ENCODE results near the gene HEXA.

DNA sequence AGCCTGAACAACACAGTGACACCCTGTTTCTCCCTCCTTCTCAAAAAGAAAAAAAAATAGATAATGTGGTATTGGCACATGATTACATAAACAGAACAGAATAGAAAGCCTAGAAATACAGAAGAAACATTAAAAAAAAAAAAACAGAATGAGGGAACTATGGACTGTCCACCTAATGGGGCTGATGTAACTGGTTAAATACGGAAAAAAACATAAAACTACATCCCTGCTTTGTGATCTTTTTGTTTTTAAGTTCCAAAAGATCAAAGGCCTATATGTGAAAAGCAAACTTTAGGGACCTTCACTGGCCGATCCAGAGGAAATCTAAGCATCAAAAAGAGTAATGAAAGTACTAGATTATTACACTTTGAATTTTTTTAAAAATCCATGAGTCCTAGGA lies 39.5 kb upstream of the HEXA start:
- TF ChIP-seq, protein P1, sequence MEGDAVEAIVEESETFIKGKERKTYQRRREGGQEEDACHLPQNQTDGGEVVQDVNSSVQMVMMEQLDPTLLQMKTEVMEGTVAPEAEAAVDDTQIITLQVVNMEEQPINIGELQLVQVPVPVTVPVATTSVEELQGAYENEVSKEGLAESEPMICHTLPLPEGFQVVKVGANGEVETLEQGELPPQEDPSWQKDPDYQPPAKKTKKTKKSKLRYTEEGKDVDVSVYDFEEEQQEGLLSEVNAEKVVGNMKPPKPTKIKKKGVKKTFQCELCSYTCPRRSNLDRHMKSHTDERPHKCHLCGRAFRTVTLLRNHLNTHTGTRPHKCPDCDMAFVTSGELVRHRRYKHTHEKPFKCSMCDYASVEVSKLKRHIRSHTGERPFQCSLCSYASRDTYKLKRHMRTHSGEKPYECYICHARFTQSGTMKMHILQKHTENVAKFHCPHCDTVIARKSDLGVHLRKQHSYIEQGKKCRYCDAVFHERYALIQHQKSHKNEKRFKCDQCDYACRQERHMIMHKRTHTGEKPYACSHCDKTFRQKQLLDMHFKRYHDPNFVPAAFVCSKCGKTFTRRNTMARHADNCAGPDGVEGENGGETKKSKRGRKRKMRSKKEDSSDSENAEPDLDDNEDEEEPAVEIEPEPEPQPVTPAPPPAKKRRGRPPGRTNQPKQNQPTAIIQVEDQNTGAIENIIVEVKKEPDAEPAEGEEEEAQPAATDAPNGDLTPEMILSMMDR (IDR thresholded peaks at IDR 0.05; ENCODE audit: insufficient read depth, low read length, poor library complexity, severe bottlenecking): no peak
- TF ChIP-seq EZH2phosphoT487 (conservative IDR thresholded peaks at IDR 0.05; ENCODE audit: low read length): no peak
